Measurements from ENCODE around the gene MKRN2OS. TPM values are rescaled to one million over a fixed set of nuclear protein-coding genes. Genes with fewer than 3 reads are reported as not detected.
A peak's percentile ranks its signal among the peaks of the same experiment; 100 is the strongest.

The MKRN2OS gene
- total RNA-seq, 1 donor = not detected

DNA sequence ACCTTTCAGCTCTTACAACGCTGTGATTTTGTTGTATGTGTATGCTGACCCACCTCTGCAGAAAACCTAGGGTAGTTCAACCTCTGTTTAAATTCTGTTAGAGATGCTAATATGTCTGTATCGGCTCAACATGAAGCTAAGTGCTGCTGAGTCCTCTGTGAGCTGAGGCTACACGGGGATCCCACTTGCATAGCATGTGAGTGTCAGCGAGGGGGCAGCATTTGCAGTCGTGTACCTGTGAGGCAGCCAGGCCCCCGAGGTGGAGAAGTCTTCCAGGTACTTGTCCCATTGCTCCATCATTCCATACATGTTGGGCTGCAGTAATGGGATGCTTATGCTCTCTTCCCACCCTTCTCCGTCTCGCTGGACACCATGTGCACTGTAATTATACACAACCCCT is 3.7 kb downstream of the MKRN2OS start:
- no peak overlapping the region for H3K4me3 ChIP-seq (ENCODE audit: low read depth, low read length)
- no peak for DNase-seq (ENCODE audit: low read depth)
- TF ChIP-seq, protein P1, sequence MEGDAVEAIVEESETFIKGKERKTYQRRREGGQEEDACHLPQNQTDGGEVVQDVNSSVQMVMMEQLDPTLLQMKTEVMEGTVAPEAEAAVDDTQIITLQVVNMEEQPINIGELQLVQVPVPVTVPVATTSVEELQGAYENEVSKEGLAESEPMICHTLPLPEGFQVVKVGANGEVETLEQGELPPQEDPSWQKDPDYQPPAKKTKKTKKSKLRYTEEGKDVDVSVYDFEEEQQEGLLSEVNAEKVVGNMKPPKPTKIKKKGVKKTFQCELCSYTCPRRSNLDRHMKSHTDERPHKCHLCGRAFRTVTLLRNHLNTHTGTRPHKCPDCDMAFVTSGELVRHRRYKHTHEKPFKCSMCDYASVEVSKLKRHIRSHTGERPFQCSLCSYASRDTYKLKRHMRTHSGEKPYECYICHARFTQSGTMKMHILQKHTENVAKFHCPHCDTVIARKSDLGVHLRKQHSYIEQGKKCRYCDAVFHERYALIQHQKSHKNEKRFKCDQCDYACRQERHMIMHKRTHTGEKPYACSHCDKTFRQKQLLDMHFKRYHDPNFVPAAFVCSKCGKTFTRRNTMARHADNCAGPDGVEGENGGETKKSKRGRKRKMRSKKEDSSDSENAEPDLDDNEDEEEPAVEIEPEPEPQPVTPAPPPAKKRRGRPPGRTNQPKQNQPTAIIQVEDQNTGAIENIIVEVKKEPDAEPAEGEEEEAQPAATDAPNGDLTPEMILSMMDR (IDR thresholded peaks at IDR 0.05; ENCODE audit: insufficient read depth, low read length) = peak; percentile 5

- no peak overlapping the region for H3K4me3 ChIP-seq (ENCODE audit: low read depth, low read length)
- DNase-seq (ENCODE audit: low read depth) = peak; percentile 22
- TF ChIP-seq, protein P1 (IDR thresholded peaks at IDR 0.05; ENCODE audit: insufficient read depth, low read length) = peak; percentile 21
These were observed 8.9 kb downstream of the MKRN2OS start for GRCh38 chr3:12536423-12536822.

DNA sequence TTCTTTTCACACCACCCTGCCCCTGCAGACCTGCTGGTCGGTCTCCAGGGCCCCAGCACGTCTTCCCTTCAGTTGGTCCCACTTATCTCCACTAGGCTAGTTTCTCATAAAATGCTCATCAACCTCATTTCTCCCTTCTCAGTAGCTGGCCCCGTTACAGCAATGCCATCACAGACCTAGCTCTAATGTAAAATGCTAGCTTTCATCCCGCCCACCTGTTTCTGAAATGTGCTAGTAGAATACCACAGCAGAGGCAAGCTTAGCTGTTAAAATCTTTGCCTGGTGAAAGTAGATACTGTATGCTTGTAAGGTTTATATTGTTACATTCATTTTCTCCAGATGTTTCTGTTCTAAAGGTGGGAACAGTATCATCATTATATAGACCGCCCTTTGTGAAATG is 13.1 kb downstream of the MKRN2OS start:
- TF ChIP-seq, protein P1 (IDR thresholded peaks at IDR 0.05; ENCODE audit: insufficient read depth, low read length) = no peak

DNA sequence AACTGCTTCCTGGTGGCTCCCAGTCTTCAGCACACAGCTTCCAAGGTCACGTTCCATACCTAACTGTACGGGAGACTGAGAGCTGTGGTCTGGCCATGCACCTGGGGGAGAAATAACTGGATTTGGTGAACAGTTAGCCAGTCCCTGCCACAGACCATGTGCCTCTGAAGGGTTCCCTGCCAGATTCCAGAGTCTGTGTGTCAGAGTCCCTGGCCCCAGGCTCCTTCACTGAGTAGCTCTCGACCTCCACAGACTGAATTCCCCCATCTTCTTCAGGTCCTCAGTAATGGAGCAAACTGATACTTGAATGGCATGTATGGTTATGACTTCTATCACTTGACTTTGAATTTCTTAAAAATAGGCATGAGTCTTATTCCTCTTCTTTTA is 17.5 kb downstream of the MKRN2OS start:
- TF ChIP-seq, protein P1 (IDR thresholded peaks at IDR 0.05; ENCODE audit: insufficient read depth, low read length) = no peak
- H3K4me3 ChIP-seq (ENCODE audit: low read depth, low read length) = no peak overlapping the region
- DNase-seq (ENCODE audit: low read depth) = no peak

More for the DNA sequence above, 13.1 kb downstream of the MKRN2OS start:
- DNase-seq (ENCODE audit: low read depth) = no peak
- H3K4me3 ChIP-seq (ENCODE audit: low read depth, low read length) = no peak overlapping the region

GRCh38 chr3:12522721-12523120 is 22.6 kb downstream of the MKRN2OS start:
- TF ChIP-seq, protein P1 (IDR thresholded peaks at IDR 0.05; ENCODE audit: insufficient read depth, low read length) = no peak
- H3K4me3 ChIP-seq (ENCODE audit: low read depth, low read length) = no peak overlapping the region
- DNase-seq (ENCODE audit: low read depth) = no peak

DNA sequence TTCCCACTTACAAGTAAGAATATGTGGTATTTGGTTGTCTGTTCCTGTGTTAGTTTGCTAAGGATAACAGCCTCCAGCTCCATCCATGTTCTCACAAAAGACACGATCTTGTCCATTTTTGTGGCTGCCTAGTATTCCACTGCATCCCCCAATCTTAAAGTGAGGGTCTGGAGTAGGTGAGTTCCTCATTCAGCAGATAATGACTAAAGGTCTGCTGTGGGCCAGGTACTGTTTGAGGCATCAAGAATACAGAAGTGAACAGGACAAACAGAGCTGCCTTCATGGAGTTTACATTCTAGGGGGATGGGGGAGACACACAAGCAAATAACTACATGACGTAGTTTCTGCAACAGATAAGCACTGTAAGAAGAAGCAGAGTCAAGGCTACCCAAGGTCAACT is 24.3 kb downstream of the MKRN2OS start:
- TF ChIP-seq, protein P1 (IDR thresholded peaks at IDR 0.05; ENCODE audit: insufficient read depth, low read length) = no peak
- H3K4me3 ChIP-seq (ENCODE audit: low read depth, low read length) = no peak overlapping the region
- no peak for DNase-seq (ENCODE audit: low read depth)

Measured in fibroblast of the aortic adventitia (primary cell).